ENCODE data around the gene EIF1AY. TPM values are rescaled to one million over a fixed set of nuclear protein-coding genes. Genes with fewer than 3 reads are reported as not detected.

The EIF1AY gene, protein sequence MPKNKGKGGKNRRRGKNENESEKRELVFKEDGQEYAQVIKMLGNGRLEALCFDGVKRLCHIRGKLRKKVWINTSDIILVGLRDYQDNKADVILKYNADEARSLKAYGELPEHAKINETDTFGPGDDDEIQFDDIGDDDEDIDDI
- total RNA-seq, result 35.8 and 39.2 TPM in 2 replicates

DNA sequence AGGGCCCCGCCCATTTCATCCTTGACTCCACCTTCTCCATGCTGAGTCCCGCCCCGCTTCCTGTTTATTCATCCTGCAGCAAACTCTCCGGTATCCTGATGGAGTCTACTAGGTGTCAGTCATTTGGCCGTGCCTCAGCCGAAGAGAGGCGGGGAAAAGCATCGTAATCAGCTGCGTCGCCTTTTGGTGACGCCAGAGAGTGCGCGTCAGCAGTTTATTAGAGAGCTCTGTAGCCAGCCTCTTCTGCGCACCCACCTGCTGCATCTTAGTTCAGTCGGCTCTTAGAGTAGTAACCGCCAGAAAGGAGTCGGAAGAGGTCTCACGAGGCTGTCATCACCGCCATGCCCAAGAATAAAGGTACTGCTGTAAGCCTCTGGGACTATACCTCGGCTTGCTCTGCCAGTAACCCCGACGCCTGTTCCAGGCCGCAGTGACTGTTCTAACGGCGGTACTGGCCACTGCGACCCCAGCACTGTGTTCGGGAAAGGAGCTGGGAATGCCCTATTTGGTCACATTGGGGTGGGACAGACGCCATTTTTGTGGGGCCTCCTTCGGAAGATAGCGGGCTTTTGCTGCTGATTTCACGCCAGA lies at the start of gene EIF1AY:
TSS of gene EIF1AY (plus strand) at position 246 of the 591 bp plus-strand sequence. CDS start at position 342, 96 bp downstream.
- CTCF ChIA-PET, result interaction anchor here (1.3 to 2.0 kb wide), 3 partner anchors 73 to 684 kb away, joined by 3 to 5 read pairs (median 4); no protein-coding TSS in a partner anchor
- DNase-seq, result peak; percentile 73
- H3K4me1 Mint-ChIP-seq, result peaks cover 35% of the 10 kb centered on the region
- H3K27me3 Mint-ChIP-seq, result no peaks in the 10 kb centered on the region
- intact Hi-C loops (cut with micrococcal nuclease), result loop anchor here (1.0 to 10.0 kb wide), 9 partner anchors 13 to 1008 kb away; no protein-coding TSS in a partner anchor
- H3K4me3 Mint-ChIP-seq, result peak within 1 kb of the TSS; percentile 90
- peak; percentile 92 for ATAC-seq (ENCODE audit: low read depth)
- TF ChIP-seq, protein P1, sequence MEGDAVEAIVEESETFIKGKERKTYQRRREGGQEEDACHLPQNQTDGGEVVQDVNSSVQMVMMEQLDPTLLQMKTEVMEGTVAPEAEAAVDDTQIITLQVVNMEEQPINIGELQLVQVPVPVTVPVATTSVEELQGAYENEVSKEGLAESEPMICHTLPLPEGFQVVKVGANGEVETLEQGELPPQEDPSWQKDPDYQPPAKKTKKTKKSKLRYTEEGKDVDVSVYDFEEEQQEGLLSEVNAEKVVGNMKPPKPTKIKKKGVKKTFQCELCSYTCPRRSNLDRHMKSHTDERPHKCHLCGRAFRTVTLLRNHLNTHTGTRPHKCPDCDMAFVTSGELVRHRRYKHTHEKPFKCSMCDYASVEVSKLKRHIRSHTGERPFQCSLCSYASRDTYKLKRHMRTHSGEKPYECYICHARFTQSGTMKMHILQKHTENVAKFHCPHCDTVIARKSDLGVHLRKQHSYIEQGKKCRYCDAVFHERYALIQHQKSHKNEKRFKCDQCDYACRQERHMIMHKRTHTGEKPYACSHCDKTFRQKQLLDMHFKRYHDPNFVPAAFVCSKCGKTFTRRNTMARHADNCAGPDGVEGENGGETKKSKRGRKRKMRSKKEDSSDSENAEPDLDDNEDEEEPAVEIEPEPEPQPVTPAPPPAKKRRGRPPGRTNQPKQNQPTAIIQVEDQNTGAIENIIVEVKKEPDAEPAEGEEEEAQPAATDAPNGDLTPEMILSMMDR (IDR thresholded peaks at IDR 0.05), result no peak
- POLR2A ChIA-PET, result interaction anchor here (0.6 to 1.4 kb wide), 18 partner anchors 14 to 1008 kb away, joined by 3 to 9 read pairs (median 3); partner anchors contain the start of gene KDM5D
- no peaks in the 10 kb centered on the region for H3K9me3 Mint-ChIP-seq
- H3K36me3 Mint-ChIP-seq (ENCODE audit: low read depth), result peaks cover 18% of the 10 kb centered on the region
- peak within 1 kb of the TSS; percentile 93 for H3K27ac Mint-ChIP-seq

DNA sequence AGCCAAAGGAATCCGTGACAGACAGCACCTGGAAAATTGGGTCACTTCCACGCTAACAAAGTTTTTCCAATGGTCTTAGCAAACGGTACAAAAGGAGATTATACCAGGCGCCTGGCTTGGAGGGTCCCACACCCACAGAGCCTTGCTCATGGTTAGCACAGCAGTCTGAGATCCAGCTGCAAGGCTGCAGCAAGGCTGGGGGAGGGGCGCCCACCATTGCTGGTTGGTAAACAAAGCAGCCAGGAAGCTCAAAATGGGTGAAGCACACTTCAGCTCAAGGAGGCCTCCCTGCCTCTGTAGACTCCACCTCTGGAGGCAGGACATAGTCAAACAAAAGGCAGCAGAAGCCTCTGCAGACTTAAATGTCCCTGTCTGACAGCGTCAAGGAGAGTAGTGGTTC lies 47.1 kb upstream of the EIF1AY start:
- ATAC-seq (ENCODE audit: low read depth), result no peak
- TF ChIP-seq, protein P1 (IDR thresholded peaks at IDR 0.05), result no peak
- H3K36me3 Mint-ChIP-seq (ENCODE audit: low read depth), result peaks cover 2% of the 10 kb centered on the region

DNA sequence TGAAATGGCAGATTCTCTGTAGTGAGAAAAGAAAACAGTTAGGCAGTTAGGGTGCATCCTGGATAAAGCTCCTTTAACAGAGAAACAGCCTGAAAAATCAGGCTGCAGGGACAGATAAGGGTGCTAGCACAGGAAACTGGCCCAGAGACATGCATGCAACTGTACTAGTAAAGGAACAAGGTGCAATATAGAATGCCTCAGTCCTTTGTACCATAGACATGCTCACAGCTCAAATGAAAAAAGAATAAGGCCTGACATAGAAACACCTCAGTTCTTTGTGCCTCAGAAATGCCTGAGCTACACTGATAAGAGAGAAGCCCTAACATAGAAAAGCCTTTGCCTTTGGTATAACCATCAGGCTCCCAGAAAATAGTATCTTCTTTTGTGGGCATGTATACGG lies 37.4 kb upstream of the EIF1AY start:
- H3K9me3 Mint-ChIP-seq, result no peaks in the 10 kb centered on the region
- intact Hi-C loops (cut with micrococcal nuclease), result no loop called here
- no peak for DNase-seq
- H3K4me3 Mint-ChIP-seq, result no peak overlapping the region
- TF ChIP-seq, protein P1 (IDR thresholded peaks at IDR 0.05), result no peak
- CTCF ChIA-PET, result no interaction called here
- no peaks in the 10 kb centered on the region for H3K27me3 Mint-ChIP-seq
- peaks cover 13% of the 10 kb centered on the region for H3K4me1 Mint-ChIP-seq
- POLR2A ChIA-PET, result no interaction called here
- no peak for ATAC-seq (ENCODE audit: low read depth)
- no peaks in the 10 kb centered on the region for H3K36me3 Mint-ChIP-seq (ENCODE audit: low read depth)
- no peak overlapping the region for H3K27ac Mint-ChIP-seq

More for the DNA sequence above, 47.1 kb upstream of the EIF1AY start:
- Mint-ChIP-seq H3K27ac (no peak overlapping the region), H3K9me3 (no peaks in the 10 kb centered on the region), H3K4me3 (no peak overlapping the region), H3K27me3 (no peaks in the 10 kb centered on the region), H3K4me1 (peaks cover 6% of the 10 kb centered on the region)
- intact Hi-C loops (cut with micrococcal nuclease), result no loop called here
- POLR2A ChIA-PET, result no interaction called here
- CTCF ChIA-PET, result no interaction called here
- no peak for DNase-seq

DNA sequence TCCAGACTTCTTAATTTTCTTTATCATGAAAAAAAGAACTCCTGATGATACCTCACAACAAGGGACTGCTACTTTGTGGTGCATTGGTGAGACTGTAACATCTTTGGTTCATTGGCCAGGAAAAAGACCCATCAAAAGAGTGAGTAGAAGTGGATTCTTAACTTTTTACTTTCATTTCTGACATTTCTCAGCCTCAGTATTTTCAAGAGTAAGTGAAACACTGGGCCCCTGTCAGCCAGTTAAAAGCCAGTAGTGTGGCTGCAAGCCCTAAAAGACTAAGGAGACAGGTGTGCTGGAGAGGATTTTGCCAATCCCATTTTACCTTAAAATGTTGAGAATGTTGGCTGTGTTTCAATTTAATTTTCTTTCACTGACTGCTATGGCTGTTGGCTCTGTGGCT lies 36.6 kb upstream of the EIF1AY start:
- ATAC-seq (ENCODE audit: low read depth) (no peak), DNase-seq (no peak)
- TF ChIP-seq, protein P1 (IDR thresholded peaks at IDR 0.05), result no peak
- Mint-ChIP-seq H3K36me3 (ENCODE audit: low read depth) (no peaks in the 10 kb centered on the region), H3K4me1 (peaks cover 13% of the 10 kb centered on the region), H3K27ac (no peak overlapping the region), H3K27me3 (no peaks in the 10 kb centered on the region), H3K9me3 (no peaks in the 10 kb centered on the region), H3K4me3 (no peak overlapping the region)
- ChIA-PET CTCF (no interaction called here), POLR2A (no interaction called here)
- intact Hi-C loops (cut with micrococcal nuclease), result no loop called here

DNA sequence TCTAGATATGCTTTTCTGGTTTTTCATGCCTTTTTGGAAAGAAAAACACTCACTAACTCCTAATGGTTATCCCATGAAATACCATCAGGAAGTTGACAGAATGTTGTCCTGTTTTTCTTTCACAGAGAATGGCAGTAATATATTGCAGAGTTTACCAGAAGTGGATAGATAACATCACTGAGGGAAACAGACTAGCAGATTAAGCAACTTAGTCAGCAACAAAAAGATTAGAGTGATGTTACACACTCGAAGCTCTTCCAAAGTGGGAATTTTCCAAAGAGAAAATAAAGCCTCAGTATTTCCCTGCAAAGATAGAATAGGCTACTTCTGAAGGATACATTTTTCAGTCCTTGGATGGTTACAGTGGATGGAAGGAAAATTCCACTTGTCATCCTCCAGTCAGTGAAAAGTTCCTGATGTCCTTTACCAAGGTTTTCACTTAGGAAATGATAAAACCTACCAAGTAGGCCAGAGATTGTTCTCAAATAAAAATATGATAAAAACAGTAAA lies 31.1 kb upstream of the EIF1AY start:
- CTCF ChIA-PET, result no interaction called here
- POLR2A ChIA-PET, result no interaction called here
- H3K27me3 Mint-ChIP-seq, result no peaks in the 10 kb centered on the region
- TF ChIP-seq, protein P1 (IDR thresholded peaks at IDR 0.05), result no peak
- H3K4me3 Mint-ChIP-seq, result no peak overlapping the region
- no peak overlapping the region for H3K27ac Mint-ChIP-seq
- no peaks in the 10 kb centered on the region for H3K36me3 Mint-ChIP-seq (ENCODE audit: low read depth)
- peaks cover 4% of the 10 kb centered on the region for H3K9me3 Mint-ChIP-seq
- intact Hi-C loops (cut with micrococcal nuclease), result no loop called here
- ATAC-seq (ENCODE audit: low read depth), result no peak
- H3K4me1 Mint-ChIP-seq, result peaks cover 7% of the 10 kb centered on the region
- DNase-seq, result no peak

Measured in activated B cell treated with CpG ODN at 0.5 μM for 24 hours (primary cell).